ENCODE measurements around the gene MACROD2.

GRCh38 chr20:15227102-15227501, 1231.8 kb downstream of the MACROD2 start:
- TF ChIP-seq CTCF (IDR thresholded peaks at IDR 0.05; ENCODE audit: insufficient read depth, low read depth, low read length) (no peak), EZH2 (IDR thresholded peaks at IDR 0.05; ENCODE audit: insufficient read depth, low read length) (no peak)
